ENCODE results near the gene ITIH6. TPM values are rescaled to one million over a fixed set of nuclear protein-coding genes. Genes with fewer than 3 reads are reported as not detected.
"Not testable (repeated sequence)": the region's sequence is repeated elsewhere in the genome, so short reads cannot be mapped to it uniquely, and the experiment has no call there.

Gene ITIH6
- total RNA-seq, 2 experiments from 2014 or later: not detected

- H3K4me3 Mint-ChIP-seq; DNase-seq; H3K4me1 Mint-ChIP-seq; H3K27me3 Mint-ChIP-seq; CTCF ChIA-PET; H3K36me3 Mint-ChIP-seq (ENCODE audit: low read depth); H3K27ac Mint-ChIP-seq; POLR2A ChIA-PET; H3K9me3 Mint-ChIP-seq: not testable (repeated sequence)
Measured at GRCh38 chrX:54736298-54736942, 61.6 kb downstream of the ITIH6 start.

GRCh38 chrX:54721424-54721823 lies 76.6 kb downstream of the ITIH6 start:
- Mint-ChIP-seq H3K36me3 (ENCODE audit: low read depth) (no peaks in the 10 kb centered on the region), H3K9me3 (no peaks in the 10 kb centered on the region), H3K27ac (no peak overlapping the region), H3K4me3 (no peak overlapping the region), H3K4me1 (no peaks in the 10 kb centered on the region), H3K27me3 (no peaks in the 10 kb centered on the region)
- CTCF ChIA-PET: no interaction called here
- no peak for DNase-seq
- POLR2A ChIA-PET: no interaction called here

GRCh38 chrX:54715621-54716020 lies 82.4 kb downstream of the ITIH6 start:
- H3K27me3 Mint-ChIP-seq: no peaks in the 10 kb centered on the region
- H3K27ac Mint-ChIP-seq: no peak overlapping the region
- DNase-seq: no peak
- no peaks in the 10 kb centered on the region for H3K9me3 Mint-ChIP-seq
- no peak overlapping the region for H3K4me3 Mint-ChIP-seq
- CTCF ChIA-PET: no interaction called here
- POLR2A ChIA-PET: no interaction called here
- H3K36me3 Mint-ChIP-seq (ENCODE audit: low read depth): no peaks in the 10 kb centered on the region
- no peaks in the 10 kb centered on the region for H3K4me1 Mint-ChIP-seq

GRCh38 chrX:54714424-54714823 lies 83.6 kb downstream of the ITIH6 start:
- Mint-ChIP-seq H3K4me3 (no peak overlapping the region), H3K27me3 (no peaks in the 10 kb centered on the region), H3K27ac (no peak overlapping the region), H3K9me3 (no peaks in the 10 kb centered on the region), H3K36me3 (ENCODE audit: low read depth) (no peaks in the 10 kb centered on the region), H3K4me1 (no peaks in the 10 kb centered on the region)
- DNase-seq: no peak
- POLR2A ChIA-PET: no interaction called here
- CTCF ChIA-PET: no interaction called here

GRCh38 chrX:54711735-54712134 lies 86.3 kb downstream of the ITIH6 start:
- Mint-ChIP-seq H3K4me3 (no peak overlapping the region), H3K36me3 (ENCODE audit: low read depth) (no peaks in the 10 kb centered on the region), H3K27ac (no peak overlapping the region), H3K4me1 (no peaks in the 10 kb centered on the region), H3K9me3 (no peaks in the 10 kb centered on the region), H3K27me3 (no peaks in the 10 kb centered on the region)
- DNase-seq: no peak
- ChIA-PET CTCF (no interaction called here), POLR2A (interaction anchor here (0.7 kb wide), 1 partner anchor 475 kb away, joined by 3 read pairs; no protein-coding TSS in a partner anchor)

GRCh38 chrX:54710920-54711319 lies 87.1 kb downstream of the ITIH6 start:
- no peaks in the 10 kb centered on the region for H3K4me1 Mint-ChIP-seq
- H3K4me3 Mint-ChIP-seq: no peak overlapping the region
- no peaks in the 10 kb centered on the region for H3K27me3 Mint-ChIP-seq
- no peak for DNase-seq
- POLR2A ChIA-PET: interaction anchor here (0.7 kb wide), 1 partner anchor 474 kb away, joined by 3 read pairs; no protein-coding TSS in a partner anchor
- H3K36me3 Mint-ChIP-seq (ENCODE audit: low read depth): no peaks in the 10 kb centered on the region
- no peak overlapping the region for H3K27ac Mint-ChIP-seq
- CTCF ChIA-PET: no interaction called here
- no peaks in the 10 kb centered on the region for H3K9me3 Mint-ChIP-seq

GRCh38 chrX:54708404-54708803 lies 89.7 kb downstream of the ITIH6 start:
- Mint-ChIP-seq H3K4me1 (no peaks in the 10 kb centered on the region), H3K4me3 (no peak overlapping the region), H3K9me3 (no peaks in the 10 kb centered on the region), H3K27me3 (peaks cover 4% of the 10 kb centered on the region), H3K36me3 (ENCODE audit: low read depth) (no peaks in the 10 kb centered on the region), H3K27ac (no peak overlapping the region)
- CTCF ChIA-PET: no interaction called here
- no peak for DNase-seq
- POLR2A ChIA-PET: no interaction called here

Other genes starting within 250 kb of the ITIH6 start
- 10 to 100 TPM; 46.3 to 54.2 TPM for gene MAGED2, start 9.5 kb upstream of the ITIH6 start, total RNA-seq
- gene TRO, start 122.6 kb upstream of the ITIH6 start, total RNA-seq: under 1 TPM; 0.54 to 0.74 TPM
- gene PFKFB1, start 195.9 kb upstream of the ITIH6 start, total RNA-seq: under 1 TPM; 0.23 to 0.64 TPM
- gene APEX2, start 202.1 kb upstream of the ITIH6 start, total RNA-seq: 10 to 100 TPM; 24.7 to 24.9 TPM
- gene ALAS2, start 232.7 kb upstream of the ITIH6 start, total RNA-seq: not detected

All from activated CD4-positive, alpha-beta T cell treated with anti-CD3 and anti-CD28 coated beads, Interleukin-2, amount 10 ng/mL, durations not matched to agents 7 days and 5 days (primary cell).